Stomach (tissue), 4 donors: ENCODE data around the gene NPAT.
"Not testable (repeated sequence)": the region's sequence is repeated elsewhere in the genome, so short reads cannot be mapped to it uniquely, and the experiment has no call there.

ENCODE experiments used
- CTCF ChIP-seq, 7 experiments: fragments of 450-650 bp in 4 of 7; fragments of 200-600 bp in 3 of 7; sonication (generic) in 3 of 7; IDR thresholded peaks; one replicate each; pipeline ENCODE4 v1.5.1; 2016 to 2019; ENCODE audit warnings: antibody characterized with exemption in 7 of 7, control low read depth in 2 of 7, mild to moderate bottlenecking in 1 of 7
- EP300 ChIP-seq: sonication (generic); formaldehyde crosslinking; IDR thresholded peaks from one replicate; pipeline ENCODE4 v1.6.1; 2017; ENCODE audit warnings: antibody characterized with exemption
- POLR2A ChIP-seq, 4 donors: fragments of 450-650 bp; IDR thresholded peaks; one replicate each; pipeline ENCODE4 v1.6.1; 2016; ENCODE audit warnings: antibody characterized with exemption in 4 of 4, control low read depth in 2 of 4, mild to moderate bottlenecking in 1 of 4, moderate library complexity in 1 of 4
- POLR2AphosphoS5 ChIP-seq, 3 donors: sonication (generic); formaldehyde crosslinking; IDR thresholded peaks; one replicate each; pipeline ENCODE4 v1.6.1; 2016; ENCODE audit warnings: antibody characterized with exemption in 3 of 3

- not testable (repeated sequence) for TF ChIP-seq CTCF (IDR thresholded peaks at IDR 0.05); EP300; POLR2AphosphoS5 (IDR thresholded peaks at IDR 0.05); POLR2A (IDR thresholded peaks at IDR 0.05)
Observed at GRCh38 chr11:108120936-108121273, 101.5 kb downstream of the NPAT start.
